C4-2B (cell line): ENCODE results near the gene CARM1.

Experiments used
- ZFX ChIP-seq: fragments of 450-650 bp; IDR thresholded peaks from 2 replicates; pipeline ENCODE4 v1.6.1; 2017
- TF ChIP-seq, protein P1 (sequence below): fragments of 450-650 bp; conservative IDR thresholded peaks from 2 replicates; pipeline ENCODE4 v1.5.1; 2017; ENCODE audit warnings: mild to moderate bottlenecking

DNA sequence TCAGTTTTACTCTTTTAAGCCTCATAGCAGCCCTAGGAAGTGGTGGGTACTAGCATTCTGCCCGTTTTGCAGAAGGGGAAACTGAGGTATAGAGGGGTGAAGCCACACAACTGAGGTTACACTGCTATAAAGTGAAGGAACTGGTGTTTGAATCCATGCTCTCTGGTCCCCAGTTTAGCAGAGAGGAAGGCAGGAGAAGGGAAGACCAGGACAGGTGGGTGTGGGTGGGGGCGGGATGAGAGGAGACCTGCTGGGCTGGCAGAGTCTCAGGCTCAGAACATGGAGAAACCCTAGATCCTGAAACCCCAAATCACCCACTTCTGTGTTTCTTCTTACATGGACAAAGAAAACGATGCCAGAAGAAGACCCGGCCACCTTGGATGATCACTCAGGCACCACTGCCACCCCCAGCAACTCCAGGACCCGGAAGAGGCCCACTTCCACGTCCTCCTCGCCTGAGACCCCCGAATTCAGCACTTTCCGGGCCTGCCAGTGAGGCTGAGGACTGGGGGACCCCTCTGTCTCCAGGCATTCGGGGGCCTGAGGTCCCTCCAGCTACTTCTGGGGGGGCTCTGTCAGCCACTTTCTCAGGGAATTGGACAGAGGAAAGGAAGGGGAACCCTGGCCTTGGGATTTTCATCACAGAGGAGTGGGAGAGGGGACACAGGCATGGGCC lies 2.3 kb upstream of the CARM1 start:
- TF ChIP-seq ZFX: no peak
- TF ChIP-seq, protein P1, sequence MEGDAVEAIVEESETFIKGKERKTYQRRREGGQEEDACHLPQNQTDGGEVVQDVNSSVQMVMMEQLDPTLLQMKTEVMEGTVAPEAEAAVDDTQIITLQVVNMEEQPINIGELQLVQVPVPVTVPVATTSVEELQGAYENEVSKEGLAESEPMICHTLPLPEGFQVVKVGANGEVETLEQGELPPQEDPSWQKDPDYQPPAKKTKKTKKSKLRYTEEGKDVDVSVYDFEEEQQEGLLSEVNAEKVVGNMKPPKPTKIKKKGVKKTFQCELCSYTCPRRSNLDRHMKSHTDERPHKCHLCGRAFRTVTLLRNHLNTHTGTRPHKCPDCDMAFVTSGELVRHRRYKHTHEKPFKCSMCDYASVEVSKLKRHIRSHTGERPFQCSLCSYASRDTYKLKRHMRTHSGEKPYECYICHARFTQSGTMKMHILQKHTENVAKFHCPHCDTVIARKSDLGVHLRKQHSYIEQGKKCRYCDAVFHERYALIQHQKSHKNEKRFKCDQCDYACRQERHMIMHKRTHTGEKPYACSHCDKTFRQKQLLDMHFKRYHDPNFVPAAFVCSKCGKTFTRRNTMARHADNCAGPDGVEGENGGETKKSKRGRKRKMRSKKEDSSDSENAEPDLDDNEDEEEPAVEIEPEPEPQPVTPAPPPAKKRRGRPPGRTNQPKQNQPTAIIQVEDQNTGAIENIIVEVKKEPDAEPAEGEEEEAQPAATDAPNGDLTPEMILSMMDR: no peak
